ENCODE data around the gene EML4.

The EML4 gene

GRCh38 chr2:42340045-42340937 is 171.1 kb downstream of the EML4 start:
- DNase-seq (ENCODE audit: low read depth in 1 of 2, low spot score in 1 of 2): no peak
- TF ChIP-seq SPI1 (IDR thresholded peaks at IDR 0.05; ENCODE audit: borderline replicate concordance, low read depth) (no peak), POLR2AphosphoS5 (IDR thresholded peaks at IDR 0.05; ENCODE audit: low read depth) (no peak)
- Histone ChIP-seq H3K27ac (replicated peaks) (no peak overlapping the region), H3K27me3 (ENCODE audit: insufficient read depth, poor library complexity, severe bottlenecking) (no peaks in the 10 kb centered on the region), H3K4me3 (replicated peaks; ENCODE audit: insufficient read depth, low read length) (no peak overlapping the region)

GRCh38 chr2:42340938-42341636 is 171.9 kb downstream of the EML4 start:
- TF ChIP-seq REST (IDR thresholded peaks at IDR 0.05; ENCODE audit: insufficient replicate concordance, low read depth): no peak
- H3K27me3 ChIP-seq (ENCODE audit: insufficient read depth, poor library complexity, severe bottlenecking): no peaks in the 10 kb centered on the region
- H3K27ac ChIP-seq (replicated peaks): no peak overlapping the region
- no peak for DNase-seq (ENCODE audit: low read depth in 1 of 2, low spot score in 1 of 2)
- H3K4me3 ChIP-seq (replicated peaks; ENCODE audit: insufficient read depth, low read length): no peak overlapping the region

GRCh38 chr2:42342061-42342794 is 173.1 kb downstream of the EML4 start:
- H3K27ac ChIP-seq (replicated peaks): no peak overlapping the region
- H3K27me3 ChIP-seq (ENCODE audit: insufficient read depth, poor library complexity, severe bottlenecking): no peaks in the 10 kb centered on the region

More at GRCh38 chr2:42342061-42342794, 173.1 kb downstream of the EML4 start:
- TF ChIP-seq REST (IDR thresholded peaks at IDR 0.05; ENCODE audit: insufficient replicate concordance, low read depth) (no peak), POLR2AphosphoS5 (IDR thresholded peaks at IDR 0.05; ENCODE audit: low read depth) (no peak), SPI1 (IDR thresholded peaks at IDR 0.05; ENCODE audit: borderline replicate concordance, low read depth) (no peak), CTCF (IDR thresholded peaks at IDR 0.05; ENCODE audit: insufficient read depth, low read length) (no peak), GABPA (IDR thresholded peaks at IDR 0.05; ENCODE audit: low read depth) (no peak)
- no peak overlapping the region for H3K4me3 ChIP-seq (replicated peaks; ENCODE audit: insufficient read depth, low read length)
- no peak for DNase-seq (ENCODE audit: low read depth in 1 of 2, low spot score in 1 of 2)
